NB4 (cell line): Measurements from ENCODE around the gene IL23R.
A peak's percentile ranks its signal among the peaks of the same experiment; 100 is the strongest.

Experiments
- DNase-seq: peaks from one replicate; pipeline ENCODE4 v3.0.0; 2010; ENCODE audit warnings: low read depth
- H3K4me3 ChIP-seq: one replicate; pipeline ENCODE4 v1.5.1; 2011; ENCODE audit warnings: mild to moderate bottlenecking, low read depth, low read length, moderate library complexity
- CTCF ChIP-seq: IDR thresholded peaks from one replicate; pipeline ENCODE4 v1.5.1; 2012; ENCODE audit warnings: low read depth, low read length
- MAX ChIP-seq: IDR thresholded peaks from 2 replicates; pipeline ENCODE4 v1.6.1; 2011; ENCODE audit warnings: low read depth, low read length
- MYC ChIP-seq: IDR thresholded peaks from 2 replicates; pipeline ENCODE4 v1.6.1; 2011; ENCODE audit warnings: low read depth, low read length
- POLR2A ChIP-seq: IDR thresholded peaks from 2 replicates; pipeline ENCODE4 v1.6.1; 2011; ENCODE audit warnings: mild to moderate bottlenecking; ENCODE audit not compliant: insufficient read length; ENCODE audit errors: extremely low read depth

The IL23R gene

GRCh38 chr1:67191668-67192520 lies 25.6 kb downstream of the IL23R start:
- peak; percentile 6 for DNase-seq
- no peak overlapping the region for H3K4me3 ChIP-seq
- no peak for TF ChIP-seq MAX
- no peak for TF ChIP-seq POLR2A
- TF ChIP-seq CTCF, result no peak
- TF ChIP-seq MYC, result no peak

- H3K4me3 ChIP-seq, result no peak overlapping the region
- DNase-seq, result no peak
- no peak for TF ChIP-seq CTCF
- TF ChIP-seq MYC, result no peak
- no peak for TF ChIP-seq MAX
- TF ChIP-seq POLR2A, result no peak
Measured at GRCh38 chr1:67192902-67193301, 26.6 kb downstream of the IL23R start.

GRCh38 chr1:67193704-67194103 lies 27.4 kb downstream of the IL23R start:
- DNase-seq, result no peak
- TF ChIP-seq MAX (no peak), POLR2A (no peak), CTCF (no peak), MYC (no peak)
- no peak overlapping the region for H3K4me3 ChIP-seq

GRCh38 chr1:67194209-67194863 lies 28.1 kb downstream of the IL23R start:
- DNase-seq, result no peak
- no peak overlapping the region for H3K4me3 ChIP-seq
- TF ChIP-seq POLR2A, result no peak

- TF ChIP-seq CTCF, result no peak
- TF ChIP-seq POLR2A, result no peak
- TF ChIP-seq MYC, result no peak
- TF ChIP-seq MAX, result no peak
- no peak overlapping the region for H3K4me3 ChIP-seq
- DNase-seq, result no peak
Measured at GRCh38 chr1:67200755-67201154, 34.5 kb downstream of the IL23R start.

- H3K4me3 ChIP-seq, result no peak overlapping the region
- TF ChIP-seq MAX (no peak), MYC (no peak), POLR2A (no peak), CTCF (no peak)
- DNase-seq, result no peak
Measured at GRCh38 chr1:67201891-67202290, 35.6 kb downstream of the IL23R start.
